ENCODE results near the gene CALB2. TPM values are rescaled to one million over a fixed set of nuclear protein-coding genes. Genes with fewer than 3 reads are reported as not detected.

CALB2 gene
- total RNA-seq, 1 experiment from 2014 or later: 5.5 TPM

- POLR2A ChIA-PET: no interaction called here
- no peaks in the 10 kb centered on the region for H3K9me2 ChIP-seq (ENCODE audit: insufficient read depth)
- H3K4me3 ChIP-seq (replicated peaks in 1 of 2; ENCODE audit: low read depth in 1 of 2, low read length in 2 of 2): no peak overlapping the region
- H3K27me3 ChIP-seq (ENCODE audit: insufficient read depth, low read length): peaks cover 11% of the 10 kb centered on the region; the same call in 1 of the 2 replicates
- no TSS peak for BruUV-seq (replicated peaks)
- DNase-seq (ENCODE audit: low read depth, low spot score) (no peak), ATAC-seq (no peak)
- H3K4me2 ChIP-seq (ENCODE audit: low read length): no peak overlapping the region
- H3K36me3 ChIP-seq (ENCODE audit: control insufficient read depth in 1 of 2, insufficient read depth in 2 of 2, low read length in 2 of 2): no peaks in the 10 kb centered on the region
- CTCF ChIA-PET: interaction anchor here (3.9 kb wide), 1 partner anchor 85 kb away, joined by 74 read pairs; no protein-coding TSS in a partner anchor
- intact Hi-C loops (cut with micrococcal nuclease): loop anchor here (5.0 kb wide), 1 partner anchor 123 kb away; no protein-coding TSS in a partner anchor
- H3K27ac ChIP-seq (ENCODE audit: low read depth, low read length): no peak overlapping the region
- no peak overlapping the region for H2AFZ ChIP-seq (ENCODE audit: low read depth, low read length, poor library complexity, severe bottlenecking)
- no peaks in the 10 kb centered on the region for H4K20me1 ChIP-seq (ENCODE audit: insufficient read depth)
- no peaks in the 10 kb centered on the region for H3K9me3 ChIP-seq (ENCODE audit: control insufficient read depth in 1 of 2, insufficient read depth in 1 of 2, low read depth in 1 of 2, low read length in 2 of 2)
- H3K79me2 ChIP-seq (ENCODE audit: insufficient read depth, low read length): no peaks in the 10 kb centered on the region
- RAD21 ChIA-PET (ENCODE audit: low non-redundant PET in 1 of 2, low total read pairs in 2 of 2, uncharacterized antibody in 2 of 2, unreplicated experiment in 2 of 2): interaction anchor here in 1 of 2 experiments (0.8 kb wide), 1 partner anchor 110 kb away, joined by 3 read pairs; no protein-coding TSS in a partner anchor
- no peak for TF ChIP-seq EZH2 (IDR thresholded peaks at IDR 0.05)
- TF ChIP-seq TCF7L2 (IDR thresholded peaks at IDR 0.05; ENCODE audit: borderline replicate concordance, extremely low read depth, insufficient read depth, insufficient read length): no peak
- TF ChIP-seq EZH2phosphoT487 (IDR thresholded peaks at IDR 0.05; ENCODE audit: borderline replicate concordance): no peak
- no peak for TF ChIP-seq MAX (IDR thresholded peaks at IDR 0.05)
- TF ChIP-seq CEBPB (IDR thresholded peaks at IDR 0.05; ENCODE audit: low read depth): no peak
- TF ChIP-seq FOSL1 (IDR thresholded peaks at IDR 0.05; ENCODE audit: low read depth): no peak
- TF ChIP-seq CTCF (IDR thresholded peaks at IDR 0.05 in 2 of 3, conservative IDR thresholded peaks at IDR 0.05 in 1 of 3; ENCODE audit: borderline replicate concordance in 1 of 3, insufficient read depth in 1 of 3, low read depth in 2 of 3, low read length in 2 of 3): no peak
- no peak for TF ChIP-seq SRF (IDR thresholded peaks at IDR 0.05; ENCODE audit: low read depth)
- no peak for TF ChIP-seq SP1 (IDR thresholded peaks at IDR 0.05; ENCODE audit: low read depth)
- no peak for TF ChIP-seq POLR2A (IDR thresholded peaks at IDR 0.05; ENCODE audit: borderline replicate concordance, extremely low read depth, insufficient read depth, insufficient read length)
- no peak for TF ChIP-seq JUND (IDR thresholded peaks at IDR 0.05)
- TF ChIP-seq YY1 (IDR thresholded peaks at IDR 0.05; ENCODE audit: extremely low read depth, insufficient replicate concordance, low read depth, low read length): no peak
- no peak for TF ChIP-seq POLR2AphosphoS5 (IDR thresholded peaks at IDR 0.05; ENCODE audit: low read depth, low read length)
- no peak for TF ChIP-seq ZFX (IDR thresholded peaks at IDR 0.05)
- TF ChIP-seq ATF3 (IDR thresholded peaks at IDR 0.05): no peak
- TF ChIP-seq RAD21 (IDR thresholded peaks at IDR 0.05; ENCODE audit: low read depth): no peak
- H3K4me1 ChIP-seq (ENCODE audit: control insufficient read depth in 1 of 2, insufficient read depth in 2 of 2, low read length in 2 of 2): peaks cover 0 to 10% of the 10 kb centered on the region in 2 experiments; a peak in 3 of 4 replicates
- H3K9ac ChIP-seq (ENCODE audit: low read length): no peak overlapping the region
Observed at GRCh38 chr16:71414038-71414437, 55.5 kb downstream of the CALB2 start.
